MM.1S (cell line): ENCODE measurements around the gene NINJ2.

Source experiments
- DNase-seq: peaks from one replicate; pipeline ENCODE4 v3.0.0-alpha.2; 2015
- H2AFZ ChIP-seq: fragments of 300-600 bp; sonication (generic); 2 replicates; pipeline ENCODE4 v1.6.0; 2016; ENCODE audit warnings: antibody characterized with exemption, low read length
- H3F3A ChIP-seq: fragments of 300-600 bp; sonication (generic); 2 replicates; pipeline ENCODE4 v1.6.1; 2016; ENCODE audit warnings: mild to moderate bottlenecking, antibody characterized with exemption, low read length, moderate library complexity, mixed read lengths; ENCODE audit not compliant: insufficient read depth
- H3K27ac ChIP-seq: fragments of 300-600 bp; sonication (generic); 2 replicates; pipeline ENCODE4 v1.5.1; 2016; ENCODE audit warnings: mild to moderate bottlenecking, low read length
- H3K27me3 ChIP-seq: fragments of 300-600 bp; sonication (generic); replicated peaks from 2 replicates; pipeline ENCODE4 v1.6.0; 2016; ENCODE audit warnings: low read length; ENCODE audit not compliant: insufficient read depth
- H3K36me3 ChIP-seq: fragments of 300-600 bp; sonication (generic); replicated peaks from 2 replicates; pipeline ENCODE4 v1.6.1; 2016; ENCODE audit warnings: mild to moderate bottlenecking, low read length, mixed read lengths; ENCODE audit not compliant: insufficient read depth
- H3K4me1 ChIP-seq: fragments of 300-600 bp; sonication (generic); 2 replicates; pipeline ENCODE4 v1.6.1; 2016; ENCODE audit warnings: low read length, mixed read lengths
- H3K4me2 ChIP-seq: fragments of 300-600 bp; sonication (generic); 2 replicates; pipeline ENCODE4 v1.6.0; 2016; ENCODE audit warnings: low read depth, low read length
- H3K4me3 ChIP-seq: fragments of 300-600 bp; sonication (generic); 2 replicates; pipeline ENCODE4 v1.5.1; 2016; ENCODE audit warnings: low read length, mixed read lengths
- H3K79me2 ChIP-seq: fragments of 300-600 bp; sonication (generic); 2 replicates; pipeline ENCODE4 v1.6.1; 2016; ENCODE audit warnings: mixed run types, low read length, mixed read lengths
- H3K9ac ChIP-seq: fragments of 300-600 bp; sonication (generic); 2 replicates; pipeline ENCODE4 v1.6.1; 2016; ENCODE audit warnings: low read length, mixed read lengths
- H3K9me2 ChIP-seq: fragments of 300-600 bp; sonication (generic); replicated peaks from 2 replicates; pipeline ENCODE4 v1.6.1; 2016; ENCODE audit warnings: mild to moderate bottlenecking, low read length, mixed read lengths; ENCODE audit not compliant: insufficient read depth
- H3K9me3 ChIP-seq: fragments of 300-600 bp; sonication (generic); replicated peaks from 2 replicates; pipeline ENCODE4 v1.6.1; 2016; ENCODE audit warnings: mild to moderate bottlenecking, low read length, mixed read lengths; ENCODE audit not compliant: insufficient read depth
- H4K20me1 ChIP-seq: fragments of 300-600 bp; sonication (generic); 2 replicates; pipeline ENCODE4 v1.6.1; 2016; ENCODE audit warnings: mild to moderate bottlenecking, low read length, moderate library complexity, mixed read lengths; ENCODE audit not compliant: insufficient read depth
- EZH2 ChIP-seq: fragments of 300-600 bp; sonication (generic); optimal IDR thresholded peaks from 2 replicates; pipeline ENCODE3; 2017; ENCODE audit warnings: low read depth, mild to moderate bottlenecking, antibody characterized with exemption, low read length, mixed read lengths
- EZH2phosphoT487 ChIP-seq: fragments of 300-600 bp; sonication (generic); IDR thresholded peaks from 2 replicates; pipeline ENCODE4 v1.6.1; 2018; ENCODE audit warnings: antibody characterized with exemption, low read length
- TF ChIP-seq, protein P1 (sequence below): fragments of 300-600 bp; sonication (generic); IDR thresholded peaks from 2 replicates; pipeline ENCODE4 v1.5.1; 2016; ENCODE audit warnings: antibody characterized with exemption, low read length, mixed read lengths

Gene NINJ2

DNA sequence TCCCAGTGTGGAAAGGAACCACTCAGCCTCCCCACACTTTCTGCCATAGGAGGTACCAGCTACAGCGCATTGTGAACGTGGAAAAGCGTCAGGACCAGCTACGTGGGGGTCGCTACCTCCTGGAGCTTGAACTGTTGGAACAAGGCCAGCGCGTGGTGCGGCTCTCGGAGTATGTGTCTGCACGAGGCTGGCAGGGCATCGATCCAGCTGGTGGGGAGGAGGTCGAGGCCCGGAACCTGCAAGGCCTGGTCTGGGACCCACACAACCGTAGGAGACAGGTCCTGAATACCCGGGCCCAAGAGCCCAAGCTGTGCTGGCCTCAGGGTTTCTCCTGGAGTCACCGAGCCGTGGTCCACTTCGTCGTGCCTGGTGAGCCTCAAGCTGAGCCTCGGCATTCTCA is 106.7 kb downstream of the NINJ2 start:
- Histone ChIP-seq H3K27me3 (peaks cover 20% of the 10 kb centered on the region; the same call in 1 of the 2 replicates), H3K4me1 (no peaks in the 10 kb centered on the region), H3K36me3 (no peaks in the 10 kb centered on the region), H4K20me1 (no peaks in the 10 kb centered on the region), H3K4me2 (no peak overlapping the region), H3K27ac (no peak overlapping the region), H3K9ac (no peak overlapping the region), H3K4me3 (no peak overlapping the region), H3F3A (no peaks in the 10 kb centered on the region), H3K79me2 (no peaks in the 10 kb centered on the region), H3K9me3 (no peaks in the 10 kb centered on the region), H3K9me2 (no peaks in the 10 kb centered on the region), H2AFZ (no peak overlapping the region)
- TF ChIP-seq EZH2phosphoT487 (no peak), EZH2 (no peak)
- TF ChIP-seq, protein P1, sequence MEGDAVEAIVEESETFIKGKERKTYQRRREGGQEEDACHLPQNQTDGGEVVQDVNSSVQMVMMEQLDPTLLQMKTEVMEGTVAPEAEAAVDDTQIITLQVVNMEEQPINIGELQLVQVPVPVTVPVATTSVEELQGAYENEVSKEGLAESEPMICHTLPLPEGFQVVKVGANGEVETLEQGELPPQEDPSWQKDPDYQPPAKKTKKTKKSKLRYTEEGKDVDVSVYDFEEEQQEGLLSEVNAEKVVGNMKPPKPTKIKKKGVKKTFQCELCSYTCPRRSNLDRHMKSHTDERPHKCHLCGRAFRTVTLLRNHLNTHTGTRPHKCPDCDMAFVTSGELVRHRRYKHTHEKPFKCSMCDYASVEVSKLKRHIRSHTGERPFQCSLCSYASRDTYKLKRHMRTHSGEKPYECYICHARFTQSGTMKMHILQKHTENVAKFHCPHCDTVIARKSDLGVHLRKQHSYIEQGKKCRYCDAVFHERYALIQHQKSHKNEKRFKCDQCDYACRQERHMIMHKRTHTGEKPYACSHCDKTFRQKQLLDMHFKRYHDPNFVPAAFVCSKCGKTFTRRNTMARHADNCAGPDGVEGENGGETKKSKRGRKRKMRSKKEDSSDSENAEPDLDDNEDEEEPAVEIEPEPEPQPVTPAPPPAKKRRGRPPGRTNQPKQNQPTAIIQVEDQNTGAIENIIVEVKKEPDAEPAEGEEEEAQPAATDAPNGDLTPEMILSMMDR, result no peak
- no peak for DNase-seq

DNA sequence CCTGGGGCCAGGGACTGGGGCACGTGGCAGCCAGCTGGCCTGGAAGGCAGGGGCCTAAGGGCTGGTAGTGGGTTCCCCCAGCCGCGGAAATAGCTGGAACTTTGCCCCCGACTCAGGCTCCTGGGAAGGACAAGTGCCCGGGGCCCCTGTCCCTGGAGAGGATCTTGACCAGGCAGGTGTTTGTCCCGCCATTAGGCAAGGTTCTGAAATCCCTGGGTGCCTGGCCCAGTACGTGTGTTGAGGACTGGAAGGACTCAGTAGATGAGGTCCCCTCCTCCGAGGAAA is 109.3 kb downstream of the NINJ2 start:
- H2AFZ ChIP-seq, result peak overlapping the region; percentile 67
- peak overlapping the region; percentile 37; the same call in 1 of the 2 replicates for H3K4me2 ChIP-seq
- no peaks in the 10 kb centered on the region for H3K79me2 ChIP-seq
- TF ChIP-seq, protein P1, result no peak
- no peak for TF ChIP-seq EZH2
- TF ChIP-seq EZH2phosphoT487, result no peak
- H4K20me1 ChIP-seq, result no peaks in the 10 kb centered on the region
- H3K9me3 ChIP-seq, result no peaks in the 10 kb centered on the region
- H3K36me3 ChIP-seq, result no peaks in the 10 kb centered on the region
- peak overlapping the region; percentile 53 for H3K4me3 ChIP-seq
- H3K27ac ChIP-seq, result no peak overlapping the region
- H3F3A ChIP-seq, result no peaks in the 10 kb centered on the region
- H3K27me3 ChIP-seq, result peaks cover 15% of the 10 kb centered on the region; the same call in 1 of the 2 replicates
- H3K4me1 ChIP-seq, result no peaks in the 10 kb centered on the region
- no peak overlapping the region; the same call in 1 of the 2 replicates for H3K9ac ChIP-seq
- H3K9me2 ChIP-seq, result no peaks in the 10 kb centered on the region
- no peak for DNase-seq

DNA sequence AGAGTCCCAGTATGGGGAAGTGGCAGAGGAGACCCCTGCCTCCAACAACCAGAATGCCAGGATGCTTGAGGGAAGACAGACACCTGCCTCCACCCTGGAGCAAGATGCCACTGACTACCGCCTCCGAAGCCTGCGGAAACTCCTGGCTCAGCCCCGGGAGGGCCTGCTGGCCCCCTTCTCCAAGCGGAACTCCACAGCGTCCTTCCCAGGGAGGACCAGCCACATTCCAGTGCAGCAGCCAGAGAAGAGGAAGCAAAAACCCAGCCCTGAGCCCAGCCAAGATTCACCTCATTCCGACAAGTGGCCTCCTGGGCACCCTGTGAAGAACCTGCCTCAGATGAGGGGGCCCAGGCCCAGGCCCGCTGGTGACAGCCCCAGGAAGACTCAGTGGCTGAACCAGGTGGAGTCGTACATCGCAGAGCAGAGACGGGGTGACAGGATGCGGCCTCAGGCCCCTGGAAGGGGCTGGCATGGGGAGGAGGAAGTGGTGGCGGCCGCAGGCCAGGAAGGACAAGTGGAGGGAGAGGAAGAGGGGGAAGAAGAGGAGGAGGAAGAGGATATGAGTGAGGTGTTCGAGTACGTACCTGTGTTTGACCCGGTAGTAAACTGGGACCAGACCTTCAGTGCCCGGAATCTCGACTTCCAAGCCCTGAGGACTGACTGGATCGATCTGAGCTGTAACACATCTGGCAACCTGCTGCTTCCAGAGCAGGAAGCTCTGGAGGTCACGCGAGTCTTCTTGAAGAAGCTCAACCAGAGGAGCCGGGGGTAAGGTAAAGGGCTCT is 109.8 kb downstream of the NINJ2 start:
- H3K9ac ChIP-seq, result no peak overlapping the region; the same call in 1 of the 2 replicates
- TF ChIP-seq, protein P1, result no peak
- TF ChIP-seq EZH2 (no peak), EZH2phosphoT487 (no peak)
- no peaks in the 10 kb centered on the region for H3K79me2 ChIP-seq
- no peaks in the 10 kb centered on the region for H3K36me3 ChIP-seq
- peak; percentile 17 for DNase-seq
- no peaks in the 10 kb centered on the region for H3F3A ChIP-seq
- no peaks in the 10 kb centered on the region for H3K9me3 ChIP-seq
- H3K27ac ChIP-seq, result no peak overlapping the region
- no peaks in the 10 kb centered on the region for H4K20me1 ChIP-seq
- H3K27me3 ChIP-seq, result peaks cover 16% of the 10 kb centered on the region; the same call in 1 of the 2 replicates
- H3K4me2 ChIP-seq, result peak overlapping the region; percentile 37; the same call in 1 of the 2 replicates
- H2AFZ ChIP-seq, result peak overlapping the region; percentile 67
- peak overlapping the region; percentile 53 for H3K4me3 ChIP-seq
- H3K4me1 ChIP-seq, result no peaks in the 10 kb centered on the region
- no peaks in the 10 kb centered on the region for H3K9me2 ChIP-seq
